Vagina (tissue), 2 donors: ENCODE results near the gene DNAJA3.

Experiments
- CTCF ChIP-seq, 3 experiments: fragments of 450-650 bp in 2 of 3; fragments of 200-600 bp in 1 of 3; sonication (generic) in 1 of 3; IDR thresholded peaks; one replicate each; pipeline ENCODE4 v1.5.1; 2017 to 2019; ENCODE audit warnings: antibody characterized with exemption in 3 of 3, mild to moderate bottlenecking in 2 of 3, moderate library complexity in 2 of 3
- POLR2A ChIP-seq, 2 donors: fragments of 450-650 bp; IDR thresholded peaks; one replicate each; pipeline ENCODE4 v1.6.1; 2017; ENCODE audit warnings: antibody characterized with exemption in 2 of 2, mild to moderate bottlenecking in 2 of 2, moderate library complexity in 2 of 2
- POLR2AphosphoS5 ChIP-seq, 2 donors: sonication (generic); formaldehyde crosslinking; IDR thresholded peaks; one replicate each; pipeline ENCODE4 v1.9.0; 2017; ENCODE audit warnings: antibody characterized with exemption in 2 of 2, mild to moderate bottlenecking in 2 of 2, low read depth in 1 of 2; ENCODE audit not compliant: insufficient read depth in 1 of 2

GRCh38 chr16:4460936-4461249 is 35.2 kb downstream of the DNAJA3 start:
- TF ChIP-seq CTCF (IDR thresholded peaks at IDR 0.05): no peak
- no peak for TF ChIP-seq POLR2AphosphoS5 (IDR thresholded peaks at IDR 0.05; ENCODE audit: insufficient read depth in 1 of 2, low read depth in 1 of 2)
- TF ChIP-seq POLR2A (IDR thresholded peaks at IDR 0.05): no peak
